Central memory CD8-positive, alpha-beta T cell (primary cell): ENCODE data around the gene CACNA1S.
A peak's percentile ranks its signal among the peaks of the same experiment; 100 is the strongest.

ENCODE experiments used
- ATAC-seq: fragments of 150-1000 bp; cut with Tn5 transposase; replicated peaks from 2 replicates; pipeline ENCODE4 v1.10.0; 2022; ENCODE audit warnings: mild to moderate bottlenecking, moderate FRiP score, moderate number of reproducible peaks; ENCODE audit not compliant: poor library complexity, severe bottlenecking; ENCODE audit errors: extremely low read depth
- DNase-seq, 2 donors: peaks; one replicate each; pipeline ENCODE4 v3.0.0; 2021; ENCODE audit warnings: low spot score in 2 of 2
- H3K27ac Mint-ChIP-seq: one replicate; pipeline ENCODE4 v1.8.0; 2022; ENCODE audit warnings: low read depth, mild to moderate bottlenecking, moderate library complexity, mixed read lengths
- H3K27me3 Mint-ChIP-seq: one replicate; pipeline ENCODE4 v1.8.0; 2022; ENCODE audit warnings: mixed read lengths
- H3K36me3 Mint-ChIP-seq: one replicate; pipeline ENCODE4 v1.8.0; 2022; ENCODE audit warnings: mild to moderate bottlenecking, moderate library complexity, mixed read lengths; ENCODE audit not compliant: insufficient read depth
- H3K4me1 Mint-ChIP-seq: one replicate; pipeline ENCODE4 v1.8.0; 2022; ENCODE audit warnings: mixed read lengths
- H3K4me3 Mint-ChIP-seq: one replicate; pipeline ENCODE4 v1.8.0; 2022; ENCODE audit warnings: mild to moderate bottlenecking, moderate library complexity, mixed read lengths
- H3K9me3 Mint-ChIP-seq: one replicate; pipeline ENCODE4 v1.8.0; 2022; ENCODE audit warnings: mixed read lengths

CACNA1S gene

GRCh38 chr1:201123866-201124265 lies 11.6 kb upstream of the CACNA1S start:
- Mint-ChIP-seq H3K27ac (no peak overlapping the region), H3K4me1 (no peaks in the 10 kb centered on the region), H3K4me3 (no peak overlapping the region), H3K9me3 (no peaks in the 10 kb centered on the region), H3K27me3 (peaks cover 52% of the 10 kb centered on the region), H3K36me3 (peaks cover 2% of the 10 kb centered on the region)
- DNase-seq (no peak), ATAC-seq (no peak)

DNA sequence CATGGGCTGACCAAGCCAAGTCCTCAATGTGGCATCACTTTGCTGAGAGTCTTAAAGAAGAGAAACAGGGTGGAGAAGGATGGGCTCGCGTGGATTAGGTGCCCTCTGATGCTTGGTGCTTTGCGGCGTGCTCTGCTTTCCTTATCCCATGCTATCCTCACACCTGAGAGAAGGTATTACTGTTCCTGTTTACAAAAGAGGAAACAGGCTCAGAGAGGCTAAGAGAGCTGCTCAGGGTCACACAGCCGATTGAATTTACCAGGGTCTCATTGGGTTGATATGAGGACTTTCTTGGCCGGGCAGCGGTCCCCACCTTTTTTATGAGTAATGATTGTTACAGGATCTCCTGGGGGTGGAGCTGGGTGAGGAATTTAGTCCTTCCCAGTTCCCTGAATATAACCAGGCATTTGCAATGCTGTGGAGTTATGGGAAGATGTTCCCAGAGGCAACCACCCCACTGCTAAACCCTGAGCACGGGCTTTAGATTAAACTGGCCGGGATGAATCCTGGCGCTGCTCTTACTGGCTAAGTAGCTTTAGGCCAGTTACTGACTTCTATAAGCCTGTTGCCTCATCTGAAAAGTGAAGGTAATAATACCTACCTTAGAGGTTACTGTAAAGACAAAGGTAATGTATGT lies 10.2 kb upstream of the CACNA1S start:
- no peaks in the 10 kb centered on the region for H3K4me1 Mint-ChIP-seq
- peaks cover 49% of the 10 kb centered on the region for H3K27me3 Mint-ChIP-seq
- ATAC-seq (no peak), DNase-seq (no peak)
- H3K4me3 Mint-ChIP-seq: no peak overlapping the region
- no peak overlapping the region for H3K27ac Mint-ChIP-seq
- no peaks in the 10 kb centered on the region for H3K9me3 Mint-ChIP-seq
- H3K36me3 Mint-ChIP-seq: peaks cover 1% of the 10 kb centered on the region

- Mint-ChIP-seq H3K27ac (no peak overlapping the region), H3K4me3 (no peak overlapping the region), H3K4me1 (peaks cover 5% of the 10 kb centered on the region), H3K9me3 (no peaks in the 10 kb centered on the region), H3K36me3 (peaks cover 4% of the 10 kb centered on the region), H3K27me3 (peaks cover 25% of the 10 kb centered on the region)
- DNase-seq: peak; percentile 33 to 40
- peak; percentile 24 for ATAC-seq
Measured at GRCh38 chr1:201119206-201120197, 7.3 kb upstream of the CACNA1S start.

GRCh38 chr1:201116091-201116490 lies 3.9 kb upstream of the CACNA1S start:
- DNase-seq (no peak), ATAC-seq (no peak)
- Mint-ChIP-seq H3K27ac (no peak overlapping the region), H3K27me3 (no peaks in the 10 kb centered on the region), H3K4me3 (peak overlapping the region; percentile 7), H3K4me1 (peaks cover 12% of the 10 kb centered on the region), H3K9me3 (no peaks in the 10 kb centered on the region), H3K36me3 (peaks cover 6% of the 10 kb centered on the region)

GRCh38 chr1:201115390-201115937 lies 3.2 kb upstream of the CACNA1S start:
- Mint-ChIP-seq H3K4me3 (peak overlapping the region; percentile 89), H3K27me3 (no peaks in the 10 kb centered on the region), H3K36me3 (peaks cover 6% of the 10 kb centered on the region), H3K27ac (no peak overlapping the region), H3K9me3 (no peaks in the 10 kb centered on the region), H3K4me1 (peaks cover 12% of the 10 kb centered on the region)
- DNase-seq (no peak), ATAC-seq (no peak)

DNA sequence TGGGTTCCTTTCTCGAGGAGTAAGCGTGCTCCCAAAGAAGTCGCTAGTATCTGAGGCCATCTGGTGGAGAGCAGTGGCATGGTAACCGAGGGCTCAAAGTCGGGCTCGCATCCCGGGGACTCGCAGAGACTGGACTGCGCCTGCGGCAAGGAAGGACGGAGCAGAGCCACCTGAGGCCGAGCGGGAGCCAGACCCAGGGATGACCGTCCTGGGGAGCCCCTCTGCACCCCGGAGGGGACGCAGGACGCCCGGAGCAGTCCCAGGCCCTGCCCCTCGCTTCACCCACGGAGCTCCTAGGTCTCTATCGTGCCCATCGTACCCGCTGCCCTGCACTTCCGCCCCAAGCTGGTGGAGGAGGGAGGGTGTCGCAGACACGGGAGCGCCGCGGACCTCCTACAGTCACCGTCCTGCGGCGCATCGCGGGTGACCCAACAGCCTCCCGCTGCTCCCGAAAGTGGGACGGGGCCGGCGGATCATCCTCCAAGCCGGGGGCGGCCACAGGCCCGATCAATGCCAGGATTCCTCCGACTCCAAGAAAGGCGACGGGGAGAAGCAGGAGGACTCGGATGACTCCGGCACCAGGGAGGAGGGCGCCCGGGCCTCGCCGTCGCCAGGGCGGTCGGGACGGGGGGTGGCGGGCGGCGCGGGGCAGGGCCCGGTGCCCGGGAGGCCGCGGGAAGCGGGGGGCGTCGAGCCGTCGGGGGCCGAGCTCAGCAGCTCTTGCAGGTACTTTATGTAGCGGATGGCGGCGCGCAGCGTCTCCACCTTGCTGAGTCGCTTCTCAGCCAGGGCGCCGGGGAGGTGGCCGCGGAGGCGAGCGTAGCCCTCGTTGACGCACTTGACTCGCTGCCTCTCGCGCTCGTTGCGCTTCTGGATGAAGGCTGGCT lies 2.3 kb upstream of the CACNA1S start:
- DNase-seq (peak; percentile 46 to 57), ATAC-seq (peak; percentile 83)
- Mint-ChIP-seq H3K4me3 (peak overlapping the region; percentile 89), H3K9me3 (no peaks in the 10 kb centered on the region), H3K27ac (peak overlapping the region; percentile 83), H3K4me1 (peaks cover 12% of the 10 kb centered on the region), H3K27me3 (no peaks in the 10 kb centered on the region), H3K36me3 (peaks cover 6% of the 10 kb centered on the region)

GRCh38 chr1:201113451-201114244 lies 1.4 kb upstream of the CACNA1S start:
- Mint-ChIP-seq H3K4me3 (peak overlapping the region; percentile 89), H3K4me1 (peaks cover 12% of the 10 kb centered on the region), H3K36me3 (peaks cover 6% of the 10 kb centered on the region), H3K27ac (peak overlapping the region; percentile 83), H3K27me3 (no peaks in the 10 kb centered on the region), H3K9me3 (no peaks in the 10 kb centered on the region)
- no peak for DNase-seq
- ATAC-seq: peak; percentile 3

- peaks cover 6% of the 10 kb centered on the region for H3K36me3 Mint-ChIP-seq
- no peaks in the 10 kb centered on the region for H3K9me3 Mint-ChIP-seq
- peaks cover 12% of the 10 kb centered on the region for H3K4me1 Mint-ChIP-seq
- peak overlapping the region; percentile 89 for H3K4me3 Mint-ChIP-seq
- ATAC-seq (no peak), DNase-seq (no peak)
- H3K27ac Mint-ChIP-seq: no peak overlapping the region
- no peaks in the 10 kb centered on the region for H3K27me3 Mint-ChIP-seq
Measured at GRCh38 chr1:201112926-201113325, 700 bp upstream of the CACNA1S start.

DNA sequence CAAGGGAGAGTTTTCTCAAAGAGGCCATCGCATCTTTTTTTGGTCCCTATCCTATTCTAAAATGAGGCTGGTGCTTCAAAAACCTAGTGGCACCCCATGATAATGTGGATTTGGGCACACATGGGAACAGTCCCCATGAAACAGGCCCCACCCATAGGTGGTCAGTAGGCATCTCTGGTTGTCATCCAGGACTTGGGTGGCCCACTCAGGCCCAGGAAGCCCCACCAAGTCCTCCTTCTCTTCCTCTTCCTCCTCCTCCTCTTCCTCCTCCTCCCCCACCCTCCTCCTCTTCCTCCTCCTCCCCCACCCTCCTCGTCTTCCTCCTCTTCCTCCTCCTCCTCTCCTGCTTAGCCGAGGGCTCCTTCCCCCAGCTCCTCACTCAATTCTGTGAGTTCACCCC lies 554 bp downstream of the CACNA1S start:
- Mint-ChIP-seq H3K36me3 (peaks cover 4% of the 10 kb centered on the region), H3K9me3 (no peaks in the 10 kb centered on the region), H3K4me3 (no peak overlapping the region), H3K27ac (no peak overlapping the region), H3K4me1 (peaks cover 12% of the 10 kb centered on the region), H3K27me3 (no peaks in the 10 kb centered on the region)
- DNase-seq (no peak), ATAC-seq (no peak)

DNA sequence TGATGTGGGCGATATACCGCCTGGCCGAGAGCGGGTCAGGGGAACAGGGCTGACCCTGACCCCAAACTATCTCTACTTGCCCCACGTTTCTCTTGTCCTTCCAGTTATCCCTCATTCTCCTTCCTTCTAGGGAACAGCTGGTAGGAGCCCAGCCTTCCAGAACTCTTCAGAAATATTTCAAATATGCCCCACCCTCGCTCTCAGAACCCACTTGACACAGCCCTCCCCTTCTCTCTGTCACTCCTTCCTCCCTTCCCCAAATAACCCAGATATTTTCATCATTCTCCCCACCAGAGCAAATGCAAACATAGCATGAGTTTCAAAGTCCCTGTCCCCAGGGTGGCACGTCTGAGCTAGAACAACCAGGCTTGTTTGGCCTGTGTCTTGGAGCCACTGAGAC lies 1.1 kb downstream of the CACNA1S start:
- Mint-ChIP-seq H3K27ac (no peak overlapping the region), H3K4me3 (no peak overlapping the region), H3K4me1 (peaks cover 12% of the 10 kb centered on the region)

DNA sequence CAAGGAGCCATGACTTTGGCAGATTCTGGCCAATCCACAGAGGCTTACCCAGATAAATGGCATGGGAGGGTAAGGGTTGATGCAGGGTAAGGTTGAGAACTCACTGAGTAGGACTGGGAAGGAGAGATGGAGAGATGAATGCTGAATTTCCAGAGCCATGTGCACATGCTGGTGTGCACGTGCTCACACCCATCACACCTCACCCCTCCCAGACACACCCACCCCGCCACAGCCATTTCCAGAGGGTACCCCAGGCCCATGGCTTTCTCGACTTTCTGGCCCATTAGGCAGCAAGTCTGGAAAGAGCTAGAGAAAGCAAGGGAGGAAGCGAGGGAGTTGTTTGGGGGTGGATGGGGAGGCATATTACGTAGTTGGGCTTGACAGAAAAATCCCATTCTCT lies 1.6 kb downstream of the CACNA1S start:
- ATAC-seq (no peak), DNase-seq (no peak)
- Mint-ChIP-seq H3K9me3 (no peaks in the 10 kb centered on the region), H3K27me3 (no peaks in the 10 kb centered on the region), H3K4me1 (peaks cover 12% of the 10 kb centered on the region), H3K4me3 (no peak overlapping the region), H3K27ac (no peak overlapping the region), H3K36me3 (peaks cover 2% of the 10 kb centered on the region)

More for the DNA sequence above, 1.1 kb downstream of the CACNA1S start:
- DNase-seq: no peak
- Mint-ChIP-seq H3K36me3 (peaks cover 4% of the 10 kb centered on the region), H3K9me3 (no peaks in the 10 kb centered on the region), H3K27me3 (no peaks in the 10 kb centered on the region)
- no peak for ATAC-seq
